WERI-Rb-1 (cell line): Measurements from ENCODE around the gene MEGF8.

Source experiments
- DNase-seq: peaks from one replicate; pipeline ENCODE4 v3.0.0-alpha.2; 2020
- H3K27ac ChIP-seq: fragments of 250-450 bp; sonication (Bioruptor Pico); 2 replicates; pipeline ENCODE4 v1.5.1; 2020; ENCODE audit warnings: mild to moderate bottlenecking, moderate library complexity
- H3K27me3 ChIP-seq: fragments of 250-450 bp; sonication (Bioruptor Pico); 2 replicates; pipeline ENCODE4 v1.5.1; 2021; ENCODE audit warnings: mild to moderate bottlenecking, low read depth, moderate library complexity; ENCODE audit not compliant: insufficient read depth, severe bottlenecking
- H3K36me3 ChIP-seq: fragments of 250-450 bp; sonication (Bioruptor Pico); 2 replicates; pipeline ENCODE4 v1.5.1; 2020; ENCODE audit warnings: mild to moderate bottlenecking, moderate library complexity
- H3K4me3 ChIP-seq: 2 replicates; pipeline ENCODE4 v1.5.1; 2011; ENCODE audit warnings: low read depth, mild to moderate bottlenecking, control low read depth, low read length
- H3K9me3 ChIP-seq: fragments of 250-450 bp; sonication (Bioruptor Pico); 2 replicates; pipeline ENCODE4 v1.5.1; 2021; ENCODE audit warnings: mild to moderate bottlenecking, moderate library complexity; ENCODE audit not compliant: severe bottlenecking
- TF ChIP-seq, protein P1 (sequence below): IDR thresholded peaks from 2 replicates; pipeline ENCODE4 v1.5.1; 2011; ENCODE audit warnings: low read depth, mild to moderate bottlenecking, control low read depth, inconsistent platforms, low read length

Gene MEGF8

DNA sequence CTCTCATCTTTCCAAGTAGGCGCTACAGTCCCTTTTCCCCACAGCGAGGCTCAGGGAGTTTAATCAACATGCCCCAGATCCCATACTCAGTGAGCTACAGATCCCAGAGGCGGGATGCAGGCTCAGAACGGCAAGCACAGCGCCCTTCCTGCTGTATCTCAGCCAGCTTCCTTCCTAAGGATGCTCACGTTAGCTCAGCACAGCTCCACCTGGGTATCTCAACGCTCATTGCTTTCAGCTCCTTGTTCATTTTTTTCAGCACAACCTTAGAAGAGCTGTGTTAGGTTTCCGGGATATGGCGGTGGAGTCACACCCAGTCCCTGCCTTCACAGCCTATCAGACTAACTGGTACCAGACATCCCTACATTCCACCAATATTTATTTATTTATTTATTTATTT lies 3.1 kb upstream of the MEGF8 start:
- H3K27ac ChIP-seq = no peak overlapping the region
- H3K27me3 ChIP-seq = no peaks in the 10 kb centered on the region
- TF ChIP-seq, protein P1, sequence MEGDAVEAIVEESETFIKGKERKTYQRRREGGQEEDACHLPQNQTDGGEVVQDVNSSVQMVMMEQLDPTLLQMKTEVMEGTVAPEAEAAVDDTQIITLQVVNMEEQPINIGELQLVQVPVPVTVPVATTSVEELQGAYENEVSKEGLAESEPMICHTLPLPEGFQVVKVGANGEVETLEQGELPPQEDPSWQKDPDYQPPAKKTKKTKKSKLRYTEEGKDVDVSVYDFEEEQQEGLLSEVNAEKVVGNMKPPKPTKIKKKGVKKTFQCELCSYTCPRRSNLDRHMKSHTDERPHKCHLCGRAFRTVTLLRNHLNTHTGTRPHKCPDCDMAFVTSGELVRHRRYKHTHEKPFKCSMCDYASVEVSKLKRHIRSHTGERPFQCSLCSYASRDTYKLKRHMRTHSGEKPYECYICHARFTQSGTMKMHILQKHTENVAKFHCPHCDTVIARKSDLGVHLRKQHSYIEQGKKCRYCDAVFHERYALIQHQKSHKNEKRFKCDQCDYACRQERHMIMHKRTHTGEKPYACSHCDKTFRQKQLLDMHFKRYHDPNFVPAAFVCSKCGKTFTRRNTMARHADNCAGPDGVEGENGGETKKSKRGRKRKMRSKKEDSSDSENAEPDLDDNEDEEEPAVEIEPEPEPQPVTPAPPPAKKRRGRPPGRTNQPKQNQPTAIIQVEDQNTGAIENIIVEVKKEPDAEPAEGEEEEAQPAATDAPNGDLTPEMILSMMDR = no peak
- no peak for DNase-seq
- no peaks in the 10 kb centered on the region for H3K9me3 ChIP-seq
- H3K36me3 ChIP-seq = no peaks in the 10 kb centered on the region; the same call in none of the 2 replicates
- no peak overlapping the region for H3K4me3 ChIP-seq

DNA sequence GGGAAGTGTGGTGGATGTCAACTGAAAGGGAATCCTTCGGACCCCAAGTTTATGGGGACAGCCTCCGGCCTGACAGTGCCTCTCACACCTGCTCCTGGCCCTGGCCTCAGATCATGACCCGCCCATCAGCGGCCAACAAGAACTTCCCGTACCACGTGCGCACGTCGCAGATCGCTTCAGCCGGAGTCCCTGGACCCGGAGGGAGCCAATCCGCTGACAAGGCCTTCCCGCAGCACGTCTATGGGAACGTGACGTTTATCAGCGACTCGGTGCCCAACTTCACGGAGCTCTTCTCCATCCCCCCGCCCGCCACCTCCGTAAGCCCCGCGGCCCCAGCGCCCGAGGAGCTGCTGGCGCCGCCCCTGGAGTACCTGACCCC lies 2.0 kb upstream of the MEGF8 start:
- H3K27ac ChIP-seq = no peak overlapping the region
- H3K9me3 ChIP-seq = no peaks in the 10 kb centered on the region
- no peak for DNase-seq
- H3K4me3 ChIP-seq = no peak overlapping the region
- no peaks in the 10 kb centered on the region for H3K27me3 ChIP-seq
- no peaks in the 10 kb centered on the region; the same call in 1 of the 2 replicates for H3K36me3 ChIP-seq
- TF ChIP-seq, protein P1 = no peak

DNA sequence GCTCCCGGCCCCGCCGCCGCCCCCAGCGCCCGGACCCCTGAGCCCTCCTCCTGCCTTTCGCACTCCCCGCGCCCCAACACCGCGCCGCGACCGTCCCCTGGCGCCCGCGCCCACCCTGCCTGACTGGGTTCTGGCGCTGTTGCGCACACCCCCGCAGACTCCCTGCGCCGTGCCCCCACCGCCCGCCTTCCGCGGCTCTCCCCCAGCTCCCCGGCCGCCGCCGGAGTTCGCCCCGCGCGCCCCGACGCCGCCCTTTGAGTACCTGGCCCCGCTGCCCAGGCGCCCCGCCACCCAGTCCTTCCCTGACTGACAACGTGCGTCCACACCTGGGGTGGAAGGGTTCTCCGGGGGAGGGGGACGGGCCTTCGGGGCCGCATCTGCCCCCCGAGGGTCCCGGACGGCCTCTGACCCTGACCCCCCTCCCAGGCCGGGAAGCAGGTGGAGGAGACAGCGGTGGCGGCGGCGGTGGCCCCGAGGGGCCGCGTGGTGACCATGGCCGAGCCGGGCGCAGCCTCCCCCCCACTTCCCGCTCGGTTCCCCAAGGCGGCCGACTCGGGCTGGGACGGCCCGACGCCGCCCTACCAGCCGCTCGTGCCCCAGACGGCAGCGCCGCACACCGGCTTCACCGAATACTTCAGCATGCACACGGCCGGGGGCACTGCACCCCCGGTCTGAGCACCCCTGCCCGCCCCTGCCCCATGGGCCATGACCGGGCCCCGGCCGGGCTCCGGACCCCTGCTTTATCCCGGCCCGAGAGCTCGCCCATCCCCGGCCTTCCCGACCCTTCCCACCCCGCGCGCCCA lies 1.4 kb upstream of the MEGF8 start:
- Histone ChIP-seq H3K27ac (no peak overlapping the region), H3K4me3 (no peak overlapping the region), H3K36me3 (no peaks in the 10 kb centered on the region; the same call in 1 of the 2 replicates), H3K27me3 (no peaks in the 10 kb centered on the region), H3K9me3 (no peaks in the 10 kb centered on the region)
- DNase-seq = no peak
- TF ChIP-seq, protein P1 = no peak

DNA sequence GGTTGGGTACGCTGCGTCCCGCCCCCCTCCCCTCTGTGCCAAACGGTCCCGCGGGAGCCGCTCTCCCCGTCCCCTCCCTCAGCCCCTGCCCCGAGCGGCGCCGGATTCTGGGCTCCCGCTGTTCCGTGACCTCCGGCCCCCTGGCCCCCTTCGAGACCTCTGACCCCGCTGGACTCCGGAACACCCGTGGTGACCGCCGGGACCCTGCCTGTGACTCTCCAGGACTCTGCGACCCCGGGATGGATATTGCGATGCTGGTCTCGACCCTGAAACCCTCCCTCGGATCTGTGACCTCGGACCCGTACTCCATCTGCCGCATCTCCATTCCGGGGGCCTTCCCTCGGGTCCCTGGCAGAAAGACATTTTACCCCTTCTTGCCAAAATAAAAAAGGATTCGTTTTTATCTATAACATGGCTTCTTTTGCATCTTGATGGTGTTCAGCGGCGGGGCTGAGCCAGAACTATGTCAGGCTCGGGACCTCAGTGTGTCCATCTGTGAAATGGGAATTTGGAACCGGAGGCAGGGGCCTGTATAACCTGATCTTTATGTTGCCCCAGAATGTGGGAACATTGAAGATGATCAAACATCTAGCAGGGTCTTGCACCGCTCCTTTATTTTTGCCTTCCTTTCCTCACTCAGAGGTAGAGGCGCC lies 654 bp upstream of the MEGF8 start:
- Histone ChIP-seq H3K9me3 (no peaks in the 10 kb centered on the region), H3K4me3 (no peak overlapping the region), H3K27ac (0 out of 2 replicates have a peak overlapping the region, but pooled peaks have one; percentile 10), H3K36me3 (no peaks in the 10 kb centered on the region; the same call in 1 of the 2 replicates), H3K27me3 (no peaks in the 10 kb centered on the region)
- TF ChIP-seq, protein P1 = no peak
- no peak for DNase-seq

DNA sequence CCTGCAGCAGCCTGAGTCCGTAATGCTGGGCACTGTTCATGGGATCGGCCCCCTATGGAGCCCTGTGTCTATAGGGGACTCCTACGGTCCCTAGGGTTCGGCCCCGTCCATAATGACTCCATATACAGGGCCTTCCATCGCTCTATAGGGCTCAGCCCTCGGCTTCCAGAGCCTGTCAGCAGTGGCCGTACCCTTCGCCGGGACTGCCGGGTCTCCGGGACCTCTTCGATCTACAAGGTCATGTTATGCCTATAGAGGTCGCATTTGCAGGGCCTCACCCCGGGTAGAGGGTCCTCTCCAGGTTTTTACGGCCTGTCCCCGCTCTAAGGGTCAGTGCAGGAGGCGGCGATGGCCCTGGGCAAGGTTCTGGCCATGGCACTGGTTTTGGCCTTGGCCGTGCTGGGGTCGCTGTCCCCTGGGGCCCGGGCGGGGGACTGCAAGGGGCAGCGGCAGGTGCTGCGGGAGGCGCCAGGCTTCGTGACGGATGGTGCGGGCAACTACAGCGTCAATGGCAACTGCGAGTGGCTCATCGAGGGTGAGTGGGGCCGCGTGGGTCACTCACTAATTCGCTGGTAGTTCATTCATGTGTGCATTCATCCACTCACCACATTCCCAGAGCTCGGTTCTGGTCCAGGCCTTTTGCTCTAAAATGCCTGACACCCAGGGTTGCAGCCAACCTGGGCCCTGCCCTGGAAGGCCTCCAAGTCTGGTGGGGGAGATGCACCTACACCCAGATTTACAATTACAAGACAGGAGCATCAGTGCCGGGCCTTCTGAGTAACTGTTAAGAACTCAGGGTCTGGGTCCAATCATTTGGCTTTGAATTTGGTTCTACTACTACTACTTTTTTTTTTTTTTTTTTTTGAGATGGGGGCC lies 699 bp downstream of the MEGF8 start:
- Histone ChIP-seq H3K36me3 (no peaks in the 10 kb centered on the region; the same call in 1 of the 2 replicates), H3K4me3 (peak overlapping the region; percentile 94), H3K27me3 (no peaks in the 10 kb centered on the region), H3K9me3 (no peaks in the 10 kb centered on the region), H3K27ac (peak overlapping the region; percentile 80)
- DNase-seq = peak; percentile 30
- TF ChIP-seq, protein P1 = no peak
